Stimulated activated CD8-positive, alpha-beta memory T cell treated with anti-CD3 and anti-CD28 coated beads, Interleukin-4, amount 100 ng/mL, for 4 hours (primary cell): ENCODE data around the gene NXPH3.

ENCODE experiments used
- DNase-seq, 2 donors: peaks; one replicate each; pipeline ENCODE4 v3.0.0-alpha.2; 2020; ENCODE audit warnings: low read depth in 2 of 2, low spot score in 1 of 2

Gene NXPH3

DNA sequence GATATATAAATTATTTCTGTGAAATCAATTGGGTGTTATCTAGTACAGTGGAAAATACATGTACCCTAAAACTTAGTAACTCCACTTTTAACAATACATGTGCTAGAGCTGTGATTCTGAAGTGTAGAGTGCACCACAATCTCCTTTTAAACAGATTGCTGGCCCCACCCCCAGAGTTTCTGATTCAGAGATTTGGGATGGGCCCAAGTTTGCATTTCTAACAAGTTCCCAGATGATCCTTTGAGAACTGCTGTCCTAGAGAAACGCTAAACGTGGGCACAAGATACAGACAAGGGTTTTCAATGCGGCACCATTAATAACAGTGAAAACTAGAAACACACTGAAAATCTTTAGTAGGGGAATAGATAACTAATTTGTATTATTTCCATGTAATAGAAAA lies 49.2 kb downstream of the NXPH3 start:
- DNase-seq, result no peak

DNA sequence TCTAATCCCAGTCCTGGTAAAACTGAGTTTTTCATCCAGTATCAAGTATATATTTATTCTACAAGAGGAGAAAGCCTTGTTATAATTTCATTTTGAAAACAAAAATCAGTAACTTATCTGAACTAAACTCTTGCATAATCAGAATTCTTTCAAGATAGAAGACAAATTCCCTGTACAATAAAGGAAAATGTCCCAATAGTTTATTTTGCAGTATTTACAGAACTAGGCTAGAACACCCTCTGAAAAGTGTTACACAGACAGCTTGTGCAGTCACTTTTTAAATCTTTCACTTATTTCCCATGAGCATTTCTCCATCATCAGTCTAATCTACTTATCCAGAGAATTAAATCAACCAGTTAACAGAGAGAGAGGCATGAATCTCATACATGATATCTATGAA lies 53.8 kb downstream of the NXPH3 start:
- DNase-seq, result no peak

DNA sequence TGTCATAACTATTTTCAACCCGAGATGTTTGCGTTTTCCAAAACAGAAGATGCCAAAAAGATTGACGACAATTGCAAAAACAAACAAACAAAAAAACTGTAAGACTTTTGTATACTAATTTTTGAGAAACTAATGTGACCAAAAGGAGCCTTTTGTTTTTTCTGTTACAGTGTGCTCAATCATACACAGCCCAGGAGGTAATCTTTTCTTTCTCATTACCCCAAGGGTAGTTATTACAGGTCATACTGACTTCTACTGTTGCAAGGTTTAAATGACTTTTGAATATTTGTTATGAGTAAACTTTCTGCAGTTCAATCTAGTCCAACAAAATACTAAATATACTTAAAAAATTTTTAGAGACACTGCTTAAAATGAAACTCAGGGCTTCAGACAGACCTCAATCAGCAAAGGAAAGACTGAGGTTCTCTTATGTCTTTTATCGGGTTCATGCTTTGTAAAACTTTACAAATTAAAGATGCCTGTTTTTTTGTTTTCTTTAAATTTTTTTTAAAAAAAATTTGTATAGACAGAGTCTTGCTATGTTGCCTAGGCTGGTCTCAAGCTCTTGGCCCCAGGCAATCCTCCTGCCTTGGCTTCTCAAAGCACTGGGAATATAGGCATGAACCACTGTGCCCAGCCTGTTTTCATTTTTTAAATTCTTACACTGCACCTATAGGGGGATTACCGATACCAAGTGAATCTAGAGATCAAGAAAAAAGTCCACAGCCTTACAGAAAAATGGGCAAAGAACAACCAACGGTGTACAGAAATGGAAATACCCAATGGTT lies 54.6 kb downstream of the NXPH3 start:
- DNase-seq, result no peak

DNA sequence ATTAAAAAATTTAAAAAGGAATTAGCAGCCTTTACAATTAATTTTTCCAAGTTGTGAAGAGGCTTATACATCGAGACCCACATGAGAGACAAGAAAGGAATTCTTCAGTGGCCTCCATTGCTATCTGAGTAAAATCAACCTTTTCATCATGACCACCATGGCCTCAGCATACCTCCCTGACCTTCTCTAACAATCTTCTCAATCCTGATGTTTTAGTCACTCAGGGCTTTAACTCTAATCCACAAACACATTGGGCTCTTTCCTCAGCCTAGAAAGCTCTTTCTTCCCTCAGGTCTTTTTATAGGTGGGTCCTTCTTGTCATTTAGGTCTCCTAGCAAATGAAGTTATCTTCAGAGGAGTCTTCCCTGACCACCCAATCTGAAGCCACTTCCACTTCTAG lies 55.8 kb downstream of the NXPH3 start:
- no peak for DNase-seq
